Astrocyte (in vitro differentiated cells and primary cell): Measurements from ENCODE around the gene MGAT5. TPM values are rescaled to one million over a fixed set of nuclear protein-coding genes. Genes with fewer than 3 reads are reported as not detected.
A peak's percentile ranks its signal among the peaks of the same experiment; 100 is the strongest.

Source experiments
- DNase-seq: peaks from one replicate; pipeline ENCODE4 v3.0.0-alpha.2; 2010; ENCODE audit warnings: low read depth
- FAIRE-seq: peaks from 2 replicates; lab custom pipeline; 2011; peaks lifted over from hg19 to GRCh38; lab: Jason Lieb, UNC
- H2AFZ ChIP-seq: 2 replicates; pipeline ENCODE4 v1.6.0; 2012; ENCODE audit warnings: low read depth, low read length, inconsistent platforms
- H3K27ac ChIP-seq: 2 replicates; pipeline ENCODE4 v1.5.1; 2011; ENCODE audit warnings: low read depth, low read length, inconsistent platforms
- H3K27me3 ChIP-seq: 2 replicates; pipeline ENCODE4 v1.6.0; 2011; ENCODE audit warnings: low read length, inconsistent platforms; ENCODE audit not compliant: insufficient read depth
- H3K36me3 ChIP-seq: 2 replicates; pipeline ENCODE4 v1.5.1; 2011; ENCODE audit warnings: low read length, inconsistent platforms; ENCODE audit not compliant: insufficient read depth
- H3K4me1 ChIP-seq: 2 replicates; pipeline ENCODE4 v1.5.1; 2011; ENCODE audit warnings: low read length, inconsistent platforms; ENCODE audit not compliant: insufficient read depth
- H3K4me2 ChIP-seq: 2 replicates; pipeline ENCODE4 v1.6.0; 2012; ENCODE audit warnings: low read length, inconsistent platforms
- H3K4me3 ChIP-seq: 2 replicates; pipeline ENCODE4 v1.5.1; 2011; ENCODE audit warnings: low read depth, mild to moderate bottlenecking, low read length, inconsistent platforms; ENCODE audit not compliant: insufficient read depth
- H3K79me2 ChIP-seq: 2 replicates; pipeline ENCODE4 v1.6.0; 2012; ENCODE audit warnings: mild to moderate bottlenecking, low read length, inconsistent platforms; ENCODE audit not compliant: insufficient read depth
- H3K9ac ChIP-seq: 2 replicates; pipeline ENCODE4 v1.6.0; 2012; ENCODE audit warnings: mild to moderate bottlenecking, low read length, inconsistent platforms
- H3K9me3 ChIP-seq: 2 replicates; pipeline ENCODE4 v1.5.1; 2012; ENCODE audit warnings: low read depth, mild to moderate bottlenecking, low read length, inconsistent platforms; ENCODE audit not compliant: insufficient read depth
- H4K20me1 ChIP-seq: 2 replicates; pipeline ENCODE4 v1.6.0; 2012; ENCODE audit warnings: low read length, inconsistent platforms; ENCODE audit not compliant: insufficient read depth
- H3K27ac Mint-ChIP-seq: one replicate; pipeline ENCODE4 v1.8.0; 2021; ENCODE audit warnings: mild to moderate bottlenecking, mixed read lengths; ENCODE audit not compliant: unreplicated experiment
- H3K27me3 Mint-ChIP-seq: one replicate; pipeline ENCODE4 v1.8.0; 2021; ENCODE audit warnings: low read depth, mixed read lengths; ENCODE audit not compliant: unreplicated experiment
- H3K36me3 Mint-ChIP-seq: one replicate; pipeline ENCODE4 v1.8.0; 2021; ENCODE audit warnings: low read depth, mixed read lengths; ENCODE audit not compliant: unreplicated experiment
- H3K4me1 Mint-ChIP-seq: one replicate; pipeline ENCODE4 v1.8.0; 2021; ENCODE audit warnings: low read depth, mixed read lengths; ENCODE audit not compliant: unreplicated experiment
- H3K4me3 Mint-ChIP-seq: one replicate; pipeline ENCODE4 v1.8.0; 2021; ENCODE audit warnings: mild to moderate bottlenecking, moderate library complexity, mixed read lengths; ENCODE audit not compliant: unreplicated experiment
- H3K9me3 Mint-ChIP-seq: one replicate; pipeline ENCODE4 v1.8.0; 2021; ENCODE audit warnings: mild to moderate bottlenecking, mixed read lengths; ENCODE audit not compliant: unreplicated experiment
- CTCF ChIP-seq: IDR thresholded peaks from 2 replicates; pipeline ENCODE4 v1.5.1; 2011; ENCODE audit warnings: low read depth, mild to moderate bottlenecking, inconsistent platforms, low read length, moderate library complexity; ENCODE audit not compliant: insufficient read depth
- EZH2 ChIP-seq: IDR thresholded peaks from 2 replicates; pipeline ENCODE4 v1.6.1; 2012; ENCODE audit warnings: mild to moderate bottlenecking, low read length, inconsistent platforms; ENCODE audit not compliant: insufficient read depth
- total RNA-seq: library from RNA; stranded (reverse); gene quantifications from 2 replicates; pipeline ENCODE4 v1.2.1, GENCODE V29; 2021

The MGAT5 gene
- total RNA-seq, 1 donor from 2014 or later: 80.2 TPM

GRCh38 chr2:134231301-134231964 is 22.4 kb upstream of the MGAT5 start:
- Histone ChIP-seq H3K27me3 (no peaks in the 10 kb centered on the region), H3K9ac (no peak overlapping the region), H3K79me2 (no peaks in the 10 kb centered on the region), H2AFZ (peak overlapping the region; percentile 1), H4K20me1 (no peaks in the 10 kb centered on the region), H3K4me3 (no peak overlapping the region), H3K4me1 (peaks cover 33% of the 10 kb centered on the region), H3K9me3 (no peaks in the 10 kb centered on the region), H3K4me2 (peak overlapping the region; percentile 20), H3K27ac (peak overlapping the region; percentile 23), H3K36me3 (no peaks in the 10 kb centered on the region)
- Mint-ChIP-seq H3K27me3 (no peaks in the 10 kb centered on the region), H3K4me3 (no peak overlapping the region), H3K9me3 (peaks cover 6% of the 10 kb centered on the region), H3K4me1 (peaks cover 53% of the 10 kb centered on the region), H3K27ac (peak overlapping the region; percentile 87), H3K36me3 (no peaks in the 10 kb centered on the region)
- TF ChIP-seq EZH2: no peak
- no peak for TF ChIP-seq CTCF
- DNase-seq (peak; percentile 21), FAIRE-seq (no peak)

GRCh38 chr2:134231965-134232340 is 21.9 kb upstream of the MGAT5 start:
- H3K36me3 ChIP-seq: no peaks in the 10 kb centered on the region
- FAIRE-seq: no peak
- no peaks in the 10 kb centered on the region for H3K27me3 ChIP-seq
- no peaks in the 10 kb centered on the region for H3K79me2 ChIP-seq
- H3K27me3 Mint-ChIP-seq: no peaks in the 10 kb centered on the region
- no peaks in the 10 kb centered on the region for H4K20me1 ChIP-seq
- H3K4me3 Mint-ChIP-seq: no peak overlapping the region
- H3K9me3 Mint-ChIP-seq: peaks cover 6% of the 10 kb centered on the region
- peaks cover 58% of the 10 kb centered on the region for H3K4me1 Mint-ChIP-seq
- H3K9ac ChIP-seq: no peak overlapping the region
- peak overlapping the region; percentile 27 for H3K27ac ChIP-seq
- no peak overlapping the region for H3K4me3 ChIP-seq
- TF ChIP-seq CTCF (no peak), EZH2 (no peak)
- DNase-seq: peak; percentile 76
- peak overlapping the region; percentile 87 for H3K27ac Mint-ChIP-seq
- H3K4me2 ChIP-seq: peak overlapping the region; percentile 20
- H2AFZ ChIP-seq: peak overlapping the region; percentile 1
- H3K4me1 ChIP-seq: peaks cover 33% of the 10 kb centered on the region
- H3K9me3 ChIP-seq: no peaks in the 10 kb centered on the region
- H3K36me3 Mint-ChIP-seq: no peaks in the 10 kb centered on the region

GRCh38 chr2:134232461-134232860 is 21.4 kb upstream of the MGAT5 start:
- no peaks in the 10 kb centered on the region for H3K36me3 ChIP-seq
- no peak overlapping the region for H3K4me3 Mint-ChIP-seq

More at GRCh38 chr2:134232461-134232860, 21.4 kb upstream of the MGAT5 start:
- Histone ChIP-seq H3K4me2 (peak overlapping the region; percentile 20), H3K9me3 (no peaks in the 10 kb centered on the region), H3K4me1 (peaks cover 33% of the 10 kb centered on the region), H3K79me2 (no peaks in the 10 kb centered on the region), H2AFZ (no peak overlapping the region), H3K9ac (no peak overlapping the region), H3K27me3 (no peaks in the 10 kb centered on the region), H3K4me3 (no peak overlapping the region), H4K20me1 (no peaks in the 10 kb centered on the region), H3K27ac (peak overlapping the region; percentile 27)
- peaks cover 62% of the 10 kb centered on the region for H3K4me1 Mint-ChIP-seq
- DNase-seq: no peak
- H3K27me3 Mint-ChIP-seq: no peaks in the 10 kb centered on the region
- H3K27ac Mint-ChIP-seq: peak overlapping the region; percentile 87
- H3K36me3 Mint-ChIP-seq: no peaks in the 10 kb centered on the region
- peaks cover 6% of the 10 kb centered on the region for H3K9me3 Mint-ChIP-seq
- no peak for FAIRE-seq
- TF ChIP-seq CTCF: no peak
- TF ChIP-seq EZH2: no peak
